ENCODE data around the gene PLEKHO2.

DNA sequence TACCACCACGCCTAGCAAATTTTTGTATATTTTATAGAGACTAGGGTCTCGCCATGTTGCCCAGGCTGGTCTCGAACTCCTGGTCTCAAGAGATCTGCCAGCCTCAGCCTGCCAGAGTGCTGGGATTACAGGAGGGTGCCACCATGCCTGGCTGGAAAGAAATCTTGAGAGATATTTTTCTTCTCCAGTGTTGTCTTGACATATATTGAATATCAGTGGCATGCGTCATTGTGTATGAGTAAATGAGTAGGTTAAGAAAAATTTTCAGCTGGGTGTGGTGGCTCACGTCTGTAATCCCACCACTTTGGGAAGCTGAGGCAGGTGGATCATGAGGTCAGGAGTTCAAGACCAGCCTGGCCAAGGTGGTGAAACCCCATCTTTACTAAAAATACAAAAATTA is 12.7 kb upstream of the PLEKHO2 start:
- TF ChIP-seq SUZ12 (IDR thresholded peaks at IDR 0.05; ENCODE audit: extremely low read depth, insufficient read depth, insufficient read length) = no peak
- TF ChIP-seq YY1 (IDR thresholded peaks at IDR 0.05; ENCODE audit: insufficient read depth, insufficient read length) = no peak

Measured in NT2/D1 (cell line).